ENCODE measurements around the gene AGAP3.

GRCh38 chr7:151131224-151131591 lies 44.9 kb downstream of the AGAP3 start:
- no peak for TF ChIP-seq EZH2 (IDR thresholded peaks at IDR 0.05; ENCODE audit: insufficient read depth, poor library complexity, severe bottlenecking)
- no peak for TF ChIP-seq EZH2phosphoT487 (IDR thresholded peaks at IDR 0.05; ENCODE audit: insufficient read depth, low read depth)

Measured in GM23248 (cell line).